Activated CD4-positive, alpha-beta T cell treated with anti-CD3 and anti-CD28 coated beads for 36 hours (primary cell): ENCODE measurements around the gene THAP9. TPM values are rescaled to one million over a fixed set of nuclear protein-coding genes. Genes with fewer than 3 reads are reported as not detected.

Experiments used
- ATAC-seq: fragments of 200-7000 bp; cut with Tn5 transposase; one replicate; pipeline ENCODE4 v1.10.0; 2021; ENCODE audit warnings: mild to moderate bottlenecking, moderate library complexity
- CTCF ChIA-PET: fragments of 350-600 bp; sonication (Branson Sonifier 250); formaldehyde crosslinking; loops from one replicate; lab custom pipeline; 2021; ENCODE audit warnings: antibody characterized with exemption; lab: Charles Lee
- POLR2A ChIA-PET: fragments of 350-600 bp; sonication (Branson Sonifier 250); formaldehyde crosslinking; loops from one replicate; lab custom pipeline; 2021; ENCODE audit warnings: antibody characterized with exemption, inconsistent platforms; lab: Charles Lee
- DNase-seq: peaks from one replicate; pipeline ENCODE4 v3.0.0-alpha.2; 2020
- H3K27ac Mint-ChIP-seq: one replicate; pipeline ENCODE4 v1.8.0; 2021; ENCODE audit warnings: mixed read lengths
- H3K27me3 Mint-ChIP-seq: one replicate; pipeline ENCODE4 v1.8.0; 2021; ENCODE audit warnings: mixed read lengths
- H3K36me3 Mint-ChIP-seq: one replicate; pipeline ENCODE4 v1.8.0; 2021; ENCODE audit warnings: low read depth, mixed read lengths
- H3K4me1 Mint-ChIP-seq: one replicate; pipeline ENCODE4 v1.8.0; 2021; ENCODE audit warnings: mixed read lengths
- H3K4me3 Mint-ChIP-seq: one replicate; pipeline ENCODE4 v1.8.0; 2021; ENCODE audit warnings: mild to moderate bottlenecking, moderate library complexity, mixed read lengths
- H3K9me3 Mint-ChIP-seq: one replicate; pipeline ENCODE4 v1.8.0; 2021; ENCODE audit warnings: low read depth, mixed read lengths
- intact Hi-C, 2 experiments: fragments of 100-400 bp; cut with DNase I in 1 of 2; cut with micrococcal nuclease in 1 of 2; formaldehyde crosslinking; loops; one replicate each; pipeline versions ENCODE4 v1.14.2 to v1.15.1; 2022 to 2024; cut with DNase I, micrococcal nuclease
- total RNA-seq, 2 experiments: library from RNA; stranded (reverse); gene quantifications; one replicate each; pipeline ENCODE4 v1.2.3, GENCODE V29; 2021

THAP9 gene
- total RNA-seq, 2 experiments from 2014 or later, result 1.7 to 2.6 TPM

DNA sequence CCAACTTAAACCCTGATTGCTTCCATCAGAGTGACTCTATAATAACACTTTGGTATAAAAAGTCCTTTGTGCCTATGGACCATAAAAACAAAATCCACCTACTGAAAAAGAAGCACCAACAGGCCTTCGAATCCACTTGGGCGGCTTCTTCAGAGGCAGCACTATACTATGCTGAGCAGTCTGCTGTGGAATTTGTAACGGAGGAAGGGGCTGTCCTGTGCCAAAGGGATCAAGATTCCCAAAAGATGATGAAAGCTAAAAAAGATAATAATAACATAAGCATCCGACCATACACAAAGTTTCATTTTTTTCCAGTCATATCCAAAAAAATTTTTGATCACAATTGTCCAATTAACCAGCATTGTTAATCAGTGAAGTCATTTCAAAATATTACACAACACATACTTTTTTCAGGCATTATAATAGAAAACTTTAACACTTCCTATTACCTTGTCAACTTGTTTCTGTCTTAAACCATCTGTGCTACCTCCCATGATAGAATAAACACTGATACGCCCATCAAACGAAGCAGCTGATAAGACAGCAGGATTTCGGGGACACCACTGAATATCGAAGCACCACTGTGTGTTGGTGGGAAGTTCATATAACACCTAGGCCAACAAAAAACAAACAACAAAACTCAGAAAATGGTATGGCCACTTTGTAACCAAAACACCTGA, 33.7 kb upstream of the THAP9 start:
- Mint-ChIP-seq H3K9me3 (no peaks in the 10 kb centered on the region), H3K36me3 (peaks cover 50% of the 10 kb centered on the region), H3K27ac (no peak overlapping the region), H3K4me3 (no peak overlapping the region), H3K27me3 (no peaks in the 10 kb centered on the region), H3K4me1 (peaks cover 27% of the 10 kb centered on the region)
- no peak for ATAC-seq
- intact Hi-C loops, result no loop called here
- CTCF ChIA-PET, result interaction anchor here (0.7 kb wide), 1 partner anchor 19 kb away, joined by 4 read pairs; no protein-coding TSS in a partner anchor
- POLR2A ChIA-PET, result interaction anchor here (0.7 kb wide), 1 partner anchor 9 kb away, joined by 5 read pairs; no protein-coding TSS in a partner anchor
- no peak for DNase-seq

- H3K36me3 Mint-ChIP-seq, result peaks cover 49% of the 10 kb centered on the region
- POLR2A ChIA-PET, result no interaction called here
- no peak for ATAC-seq
- H3K9me3 Mint-ChIP-seq, result no peaks in the 10 kb centered on the region
- H3K4me3 Mint-ChIP-seq, result no peak overlapping the region
- H3K27me3 Mint-ChIP-seq, result no peaks in the 10 kb centered on the region
- CTCF ChIA-PET, result interaction anchor here (0.6 kb wide), 1 partner anchor 831 kb away, joined by 3 read pairs; no protein-coding TSS in a partner anchor
- no peak for DNase-seq
- intact Hi-C loops, result no loop called here
- no peak overlapping the region for H3K27ac Mint-ChIP-seq
- H3K4me1 Mint-ChIP-seq, result peaks cover 27% of the 10 kb centered on the region
These were observed 32.0 kb upstream of the THAP9 start for GRCh38 chr4:82868572-82868971.

- no peak overlapping the region for H3K4me3 Mint-ChIP-seq
- CTCF ChIA-PET, result interaction anchor here (0.5 to 2.7 kb wide), 5 partner anchors 14 to 145 kb away, joined by 3 to 11 read pairs (median 3); partner anchors contain the start of gene THAP9
- no peaks in the 10 kb centered on the region for H3K27me3 Mint-ChIP-seq
- POLR2A ChIA-PET, result interaction anchor here (0.6 kb wide), 1 partner anchor 105 kb away, joined by 5 read pairs; no protein-coding TSS in a partner anchor
- no peak for DNase-seq
- ATAC-seq, result no peak
- H3K9me3 Mint-ChIP-seq, result no peaks in the 10 kb centered on the region
- intact Hi-C loops, result no loop called here
- H3K36me3 Mint-ChIP-seq, result peaks cover 16% of the 10 kb centered on the region
- peaks cover 44% of the 10 kb centered on the region for H3K4me1 Mint-ChIP-seq
- H3K27ac Mint-ChIP-seq, result no peak overlapping the region
These were observed 15.1 kb upstream of the THAP9 start for GRCh38 chr4:82885410-82885809.

DNA sequence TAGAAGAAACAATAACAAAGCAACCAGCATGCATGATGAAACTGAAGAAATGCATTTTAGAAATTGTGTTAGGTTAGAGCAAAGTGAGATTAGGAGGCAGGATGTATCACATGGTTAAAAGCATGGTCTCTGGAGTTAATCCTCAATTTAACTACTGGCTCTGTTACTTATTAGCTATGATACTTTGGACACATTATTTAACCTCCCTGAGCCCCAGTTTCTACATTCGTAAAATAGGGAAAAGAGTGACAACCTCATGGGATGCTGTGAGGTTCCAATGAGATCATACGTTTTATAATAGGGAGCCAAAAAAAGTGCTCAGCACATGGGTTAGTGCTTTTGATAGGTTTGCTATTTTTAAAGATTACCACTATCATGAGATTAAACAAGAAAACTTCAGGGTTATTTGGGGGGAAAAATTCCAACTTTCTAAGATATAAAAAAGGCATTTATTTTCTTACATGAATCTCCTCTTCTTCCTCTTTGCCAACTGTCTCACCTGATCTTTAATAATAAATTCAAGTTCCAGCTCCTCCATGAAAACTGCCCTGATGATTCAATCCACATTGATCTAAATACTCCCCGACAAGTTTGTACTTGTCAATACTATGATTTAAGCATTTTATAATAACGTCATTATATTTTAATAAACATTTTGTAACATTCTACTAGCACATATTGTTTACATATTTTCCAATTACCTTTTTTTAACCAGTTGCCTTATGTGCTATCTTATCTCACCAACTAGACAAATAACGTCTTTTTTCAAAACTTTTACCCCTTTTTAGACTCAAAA, 14.2 kb upstream of the THAP9 start:
- Mint-ChIP-seq H3K36me3 (peaks cover 17% of the 10 kb centered on the region), H3K4me3 (no peak overlapping the region), H3K9me3 (no peaks in the 10 kb centered on the region), H3K4me1 (peaks cover 44% of the 10 kb centered on the region), H3K27me3 (no peaks in the 10 kb centered on the region), H3K27ac (no peak overlapping the region)
- CTCF ChIA-PET, result interaction anchor here (0.7 to 2.7 kb wide), 5 partner anchors 13 to 144 kb away, joined by 3 to 11 read pairs (median 3); partner anchors contain the start of gene THAP9
- ATAC-seq, result no peak
- POLR2A ChIA-PET, result interaction anchor here (0.6 to 1.2 kb wide), 2 partner anchors 104 to 149 kb away, joined by 5 read pairs; partner anchors contain the start of gene COPS4
- no peak for DNase-seq
- intact Hi-C loops, result no loop called here

DNA sequence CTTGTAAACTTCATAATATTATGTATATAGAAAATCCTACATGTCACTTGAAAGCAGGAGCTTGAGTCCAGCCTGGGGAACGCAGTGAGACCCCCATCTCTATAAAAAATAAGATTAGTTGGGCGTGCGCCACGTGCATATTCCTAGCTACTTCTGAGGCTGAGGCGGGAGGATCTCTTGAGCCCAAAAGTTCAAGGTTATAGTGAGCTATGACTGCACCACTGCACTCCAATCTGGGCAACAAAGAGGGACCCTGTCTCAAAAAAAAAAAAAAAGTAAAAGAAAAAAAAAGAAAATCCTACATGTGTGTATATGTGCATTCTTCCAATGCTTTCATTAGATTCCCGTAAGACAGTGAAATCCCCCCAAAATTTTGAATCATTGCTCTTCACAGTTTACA, 11.2 kb upstream of the THAP9 start:
- H3K4me1 Mint-ChIP-seq, result peaks cover 52% of the 10 kb centered on the region
- ChIA-PET CTCF (interaction anchor here (0.6 to 1.3 kb wide), 6 partner anchors 8 to 385 kb away, joined by 3 to 5 read pairs (median 3); no protein-coding TSS in a partner anchor), POLR2A (interaction anchor here (1.0 to 1.2 kb wide), 3 partner anchors 11 to 24 kb away, joined by 3 to 6 read pairs (median 3); partner anchors contain the start of gene THAP9)
- peak overlapping the region; percentile 89 for H3K27ac Mint-ChIP-seq
- H3K4me3 Mint-ChIP-seq, result peak overlapping the region; percentile 81
- no peak for ATAC-seq
- intact Hi-C loops, result no loop called here
- no peaks in the 10 kb centered on the region for H3K27me3 Mint-ChIP-seq
- no peak for DNase-seq
- H3K9me3 Mint-ChIP-seq, result no peaks in the 10 kb centered on the region
- peaks cover 19% of the 10 kb centered on the region for H3K36me3 Mint-ChIP-seq

DNA sequence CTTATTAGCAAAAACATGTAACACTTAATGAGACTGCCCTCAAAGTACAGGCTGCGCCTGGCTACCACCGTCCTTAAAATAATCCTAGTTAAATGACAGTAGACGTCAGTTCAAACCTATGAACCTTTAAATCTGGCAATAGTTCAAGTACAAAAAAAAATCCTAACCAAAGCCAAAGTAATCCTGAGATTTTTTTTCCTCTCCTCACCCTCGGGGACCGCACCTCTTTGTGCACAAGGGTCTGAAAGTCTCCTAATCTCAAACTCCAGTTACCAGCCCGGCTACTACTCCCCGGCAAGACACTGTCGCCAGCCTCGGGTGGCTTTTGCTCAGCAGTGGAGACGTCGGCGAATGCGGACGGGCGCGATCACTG, 10.0 kb upstream of the THAP9 start:
- intact Hi-C loops, result loop anchor here (1.0 to 5.0 kb wide), 4 partner anchors 14 to 394 kb away; partner anchors contain the start of genes COQ2 (in 1 of the 2) and PLAC8 (in 1 of the 2)

DNA sequence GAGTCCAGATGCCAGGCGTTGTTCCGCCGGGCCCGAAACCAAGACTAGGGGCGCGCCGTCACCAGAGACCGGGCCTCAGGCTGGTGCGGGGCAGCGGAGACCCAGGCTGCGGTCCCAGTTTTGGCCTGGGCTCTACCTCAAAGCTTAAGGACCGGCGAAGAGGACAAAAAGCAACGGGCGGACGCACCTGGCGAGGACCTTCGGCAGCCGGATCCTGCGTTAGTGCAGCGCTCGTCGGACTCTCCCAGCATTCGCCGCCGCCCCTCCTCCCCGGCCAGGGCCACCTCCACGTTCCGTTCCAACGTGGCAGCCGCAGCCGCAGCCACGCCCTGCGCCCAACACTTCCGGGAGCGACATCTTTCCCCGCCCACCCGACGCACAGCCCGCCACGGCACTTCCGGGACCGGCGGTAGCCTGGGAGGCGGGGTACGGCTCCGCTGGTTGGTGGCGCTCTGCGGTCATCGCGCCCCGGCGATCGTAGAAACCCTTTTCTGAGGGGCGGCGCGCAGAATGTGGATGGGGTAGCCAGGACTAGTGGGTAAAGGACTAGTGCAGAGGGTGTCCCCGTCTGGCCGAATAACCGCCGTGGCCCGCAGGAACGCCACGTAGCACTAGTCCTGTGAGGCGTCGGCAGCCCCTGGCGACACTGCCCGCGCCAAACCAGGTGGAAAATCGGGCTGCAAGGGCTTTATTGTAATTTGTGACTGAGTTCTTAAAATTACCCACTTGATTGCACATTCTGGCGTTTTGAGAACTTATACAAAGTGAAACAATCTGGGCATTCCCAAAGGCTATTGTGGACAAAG, 9.4 kb upstream of the THAP9 start, which contains the start of gene SEC31A:
SEC31A (minus strand) TSS at position 253 of the 806 bp plus-strand sequence. CDS start 9,217 bp downstream, outside the sequence.
- ChIA-PET POLR2A (interaction anchor here (0.6 to 1.6 kb wide), 2 partner anchors 9 to 456 kb away, joined by 5 to 8 read pairs; partner anchors contain the start of gene THAP9), CTCF (interaction anchor here (1.4 kb wide), 1 partner anchor 9 kb away, joined by 8 read pairs; the partner anchor contains the start of gene THAP9)
- ATAC-seq, result peak; percentile 94
- peak; percentile 99 for DNase-seq
- Mint-ChIP-seq H3K27me3 (no peaks in the 10 kb centered on the region), H3K36me3 (peaks cover 29% of the 10 kb centered on the region), H3K27ac (peak within 1 kb of the TSS; percentile 89), H3K9me3 (no peaks in the 10 kb centered on the region), H3K4me3 (peak within 1 kb of the TSS; percentile 81), H3K4me1 (peaks cover 42% of the 10 kb centered on the region)
- intact Hi-C loops, result loop anchor here (1.0 to 5.0 kb wide), 10 partner anchors 9 to 517 kb away; partner anchors contain the start of genes THAP9 (in 2 of the 2), COPS4 (in 1 of the 2), COQ2 (in 1 of the 2) and ENOPH1 (in 1 of the 2)

More for the DNA sequence above, 10.0 kb upstream of the THAP9 start:
- ChIA-PET POLR2A (interaction anchor here (1.2 kb wide), 1 partner anchor 10 kb away, joined by 3 read pairs; the partner anchor contains the start of gene THAP9), CTCF (no interaction called here)
- no peak for DNase-seq
- Mint-ChIP-seq H3K27ac (peak overlapping the region; percentile 89), H3K4me3 (peak overlapping the region; percentile 81), H3K27me3 (no peaks in the 10 kb centered on the region), H3K36me3 (peaks cover 26% of the 10 kb centered on the region), H3K9me3 (no peaks in the 10 kb centered on the region), H3K4me1 (peaks cover 45% of the 10 kb centered on the region)
- ATAC-seq, result peak; percentile 1

DNA sequence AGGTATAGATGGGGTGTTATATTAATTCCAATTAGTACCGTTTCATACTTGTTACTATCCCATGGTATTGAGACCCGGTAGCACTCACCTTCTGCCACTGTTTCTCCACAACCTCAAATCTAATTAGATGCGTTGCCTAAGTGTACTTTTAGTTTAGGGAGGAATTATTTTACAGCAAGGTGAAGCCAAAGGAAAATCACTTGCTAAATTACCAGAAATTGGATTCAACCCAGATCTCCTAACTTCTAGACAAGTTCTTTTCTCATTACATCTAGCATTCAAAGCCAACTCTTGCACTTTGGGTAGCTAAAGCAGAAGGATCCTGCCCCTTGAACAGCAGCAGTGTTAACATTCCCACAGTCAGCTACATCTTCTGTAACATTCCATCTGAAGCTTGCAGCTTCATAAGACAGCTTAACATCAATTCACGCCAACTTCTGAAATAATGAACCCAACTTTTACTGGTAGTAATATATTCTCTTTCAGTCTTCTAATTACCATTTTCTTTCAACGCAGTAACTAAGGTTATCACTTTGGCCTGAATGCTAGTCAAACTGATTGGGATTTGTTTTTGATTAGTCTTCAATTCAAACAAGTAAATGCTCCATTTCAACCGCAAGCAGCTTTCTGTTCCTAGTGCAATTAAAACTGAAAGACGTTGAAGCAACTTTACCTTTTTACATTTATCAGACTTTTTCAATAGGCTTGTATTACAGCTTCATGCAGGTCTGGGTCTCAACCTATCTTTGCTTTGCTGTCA, 8.6 kb upstream of the THAP9 start:
- Mint-ChIP-seq H3K36me3 (peaks cover 32% of the 10 kb centered on the region), H3K27me3 (no peaks in the 10 kb centered on the region), H3K4me1 (peaks cover 39% of the 10 kb centered on the region), H3K9me3 (no peaks in the 10 kb centered on the region), H3K4me3 (peak overlapping the region; percentile 81), H3K27ac (peak overlapping the region; percentile 89)
- ChIA-PET CTCF (interaction anchor here (1.4 to 1.6 kb wide), 2 partner anchors 8 to 14 kb away, joined by 4 to 8 read pairs; partner anchors contain the start of gene THAP9), POLR2A (interaction anchor here (0.6 to 1.6 kb wide), 2 partner anchors 8 to 457 kb away, joined by 5 to 8 read pairs; partner anchors contain the start of gene THAP9)
- ATAC-seq, result no peak
- DNase-seq, result no peak
- intact Hi-C loops, result loop anchor here (1.0 to 5.0 kb wide), 9 partner anchors 8 to 518 kb away; partner anchors contain the start of genes THAP9 (in 2 of the 2), COPS4 (in 1 of the 2), ENOPH1 (in 1 of the 2) and HNRNPDL (in 1 of the 2)

- intact Hi-C loops, result loop anchor here in 1 of 2 experiments (5.0 kb wide), 1 partner anchor 220 kb away; the partner anchor contains the start of gene PLAC8
- H3K27me3 Mint-ChIP-seq, result no peaks in the 10 kb centered on the region
These were observed 8.1 kb upstream of the THAP9 start for GRCh38 chr4:82892467-82892802.

More at GRCh38 chr4:82892467-82892802, 8.1 kb upstream of the THAP9 start:
- DNase-seq (no peak), ATAC-seq (no peak)
- POLR2A ChIA-PET, result interaction anchor here (1.6 kb wide), 1 partner anchor 8 kb away, joined by 8 read pairs; the partner anchor contains the start of gene THAP9
- Mint-ChIP-seq H3K27ac (peak overlapping the region; percentile 52), H3K4me3 (peak overlapping the region; percentile 81), H3K4me1 (peaks cover 39% of the 10 kb centered on the region), H3K36me3 (peaks cover 35% of the 10 kb centered on the region), H3K9me3 (no peaks in the 10 kb centered on the region)
- CTCF ChIA-PET, result interaction anchor here (1.4 to 1.6 kb wide), 2 partner anchors 8 to 14 kb away, joined by 4 to 8 read pairs; partner anchors contain the start of gene THAP9
